ENCODE data around the gene CCDC63.

The CCDC63 gene

GRCh38 chr12:110888256-110888991 lies 41.6 kb downstream of the CCDC63 start:
- DNase-seq (ENCODE audit: low read depth): no peak
- TF ChIP-seq MYC (IDR thresholded peaks at IDR 0.05; ENCODE audit: low read depth, low read length) (no peak), CTCF (IDR thresholded peaks at IDR 0.05; ENCODE audit: low read depth, low read length) (no peak), MAX (IDR thresholded peaks at IDR 0.05; ENCODE audit: low read depth, low read length) (no peak), POLR2A (IDR thresholded peaks at IDR 0.05; ENCODE audit: extremely low read depth, insufficient read length) (no peak)
- H3K4me3 ChIP-seq (ENCODE audit: low read depth, low read length): no peak overlapping the region

- TF ChIP-seq MYC (IDR thresholded peaks at IDR 0.05; ENCODE audit: low read depth, low read length) (no peak), CTCF (IDR thresholded peaks at IDR 0.05; ENCODE audit: low read depth, low read length) (no peak), MAX (IDR thresholded peaks at IDR 0.05; ENCODE audit: low read depth, low read length) (no peak), POLR2A (IDR thresholded peaks at IDR 0.05; ENCODE audit: extremely low read depth, insufficient read length) (no peak)
- no peak overlapping the region for H3K4me3 ChIP-seq (ENCODE audit: low read depth, low read length)
- DNase-seq (ENCODE audit: low read depth): no peak
Observed at GRCh38 chr12:110889361-110889760, 42.6 kb downstream of the CCDC63 start.

GRCh38 chr12:110893956-110894355 lies 47.2 kb downstream of the CCDC63 start:
- H3K4me3 ChIP-seq (ENCODE audit: low read depth, low read length): no peak overlapping the region
- DNase-seq (ENCODE audit: low read depth): no peak
- TF ChIP-seq CTCF (IDR thresholded peaks at IDR 0.05; ENCODE audit: low read depth, low read length): no peak
- no peak for TF ChIP-seq MYC (IDR thresholded peaks at IDR 0.05; ENCODE audit: low read depth, low read length)
- no peak for TF ChIP-seq MAX (IDR thresholded peaks at IDR 0.05; ENCODE audit: low read depth, low read length)
- no peak for TF ChIP-seq POLR2A (IDR thresholded peaks at IDR 0.05; ENCODE audit: extremely low read depth, insufficient read length)

- no peak overlapping the region for H3K4me3 ChIP-seq (ENCODE audit: low read depth, low read length)
- no peak for TF ChIP-seq POLR2A (IDR thresholded peaks at IDR 0.05; ENCODE audit: extremely low read depth, insufficient read length)
- no peak for TF ChIP-seq MAX (IDR thresholded peaks at IDR 0.05; ENCODE audit: low read depth, low read length)
- TF ChIP-seq CTCF (IDR thresholded peaks at IDR 0.05; ENCODE audit: low read depth, low read length): no peak
- no peak for TF ChIP-seq MYC (IDR thresholded peaks at IDR 0.05; ENCODE audit: low read depth, low read length)
- DNase-seq (ENCODE audit: low read depth): no peak
Observed at GRCh38 chr12:110896559-110896958, 49.8 kb downstream of the CCDC63 start.

- DNase-seq (ENCODE audit: low read depth): no peak
- TF ChIP-seq MYC (IDR thresholded peaks at IDR 0.05; ENCODE audit: low read depth, low read length) (no peak), MAX (IDR thresholded peaks at IDR 0.05; ENCODE audit: low read depth, low read length) (no peak), CTCF (IDR thresholded peaks at IDR 0.05; ENCODE audit: low read depth, low read length) (no peak), POLR2A (IDR thresholded peaks at IDR 0.05; ENCODE audit: extremely low read depth, insufficient read length) (no peak)
- no peak overlapping the region for H3K4me3 ChIP-seq (ENCODE audit: low read depth, low read length)
Observed at GRCh38 chr12:110901401-110901800, 54.6 kb downstream of the CCDC63 start.

Data from NB4 (cell line).